Sigmoid colon (tissue), 7 donors: ENCODE results near the gene BMERB1. TPM values are rescaled to one million over a fixed set of nuclear protein-coding genes. Genes with fewer than 3 reads are reported as not detected.

Source experiments
- DNase-seq: peaks from one replicate; pipeline ENCODE4 v3.0.0-alpha.2; 2019
- H3K27ac ChIP-seq, 4 donors: fragments of 200-600 bp; sonication (generic); one replicate each; pipeline ENCODE4 v1.5.1; 2016 to 2019; ENCODE audit warnings: mild to moderate bottlenecking in 1 of 4
- H3K27me3 ChIP-seq, 3 donors: fragments of 200-600 bp; sonication (generic); one replicate each; pipeline ENCODE4 v1.5.1; 2019; ENCODE audit warnings: mild to moderate bottlenecking in 1 of 3
- H3K36me3 ChIP-seq, 4 donors: fragments of 200-600 bp; sonication (generic); one replicate each; pipeline ENCODE4 v1.5.1; 2016 to 2019
- H3K4me1 ChIP-seq, 4 donors: fragments of 200-600 bp; sonication (generic); one replicate each; pipeline ENCODE4 v1.5.1; 2017 to 2019
- H3K4me3 ChIP-seq, 4 donors: fragments of 200-600 bp; sonication (generic); one replicate each; pipeline ENCODE4 v1.5.1; 2017 to 2019; ENCODE audit warnings: mild to moderate bottlenecking in 2 of 4, moderate library complexity in 1 of 4
- H3K9me3 ChIP-seq, 4 donors: fragments of 200-600 bp in 3 of 4; sonication (generic) in 3 of 4; one replicate each; pipeline versions ENCODE4 v1.5.1 to v1.6.1; 2013 to 2019
- EP300 ChIP-seq, 4 donors: sonication (generic); formaldehyde crosslinking; IDR thresholded peaks; one replicate each; pipeline ENCODE4 v1.6.1; 2017; ENCODE audit warnings: antibody characterized with exemption in 4 of 4
- POLR2A ChIP-seq, 2 donors: fragments of 450-650 bp; IDR thresholded peaks; one replicate each; pipeline ENCODE4 v1.6.1; 2016; ENCODE audit warnings: antibody characterized with exemption in 2 of 2, mild to moderate bottlenecking in 2 of 2, moderate library complexity in 2 of 2
- POLR2AphosphoS5 ChIP-seq, 4 donors: sonication (generic); formaldehyde crosslinking; IDR thresholded peaks; one replicate each; pipeline ENCODE4 v1.6.1; 2017; ENCODE audit warnings: antibody characterized with exemption in 4 of 4
- WGBS, 2 donors: extraction: QIAGEN DNeasy Blood & Tissue Kit; methylation state at CpG; one replicate each; pipeline ENCODE4 v1.1.7; 2013; 5-methylcytosine and 5-hydroxymethylcytosine counted together
- intact Hi-C: fragments of 100-400 bp; cut with DNase I; formaldehyde crosslinking; loops from one replicate; pipeline ENCODE4 v1.15.1; 2023
- polyA plus RNA-seq, 3 donors: library from polyadenylated mRNA; stranded (reverse); fragments of 200-250 nt; gene quantifications; one replicate each; pipeline ENCODE4 v1.2.3, GENCODE V29; 2013
- total RNA-seq, 4 donors: library from RNA; depleted of rRNA; stranded (reverse); fragments of >200 nt; gene quantifications; one replicate each; pipeline ENCODE4 v1.1.0, GENCODE V29; 2016
- TF ChIP-seq, protein P1 (sequence below), 4 experiments: fragments of 450-650 bp in 3 of 4; fragments of 200-600 bp in 1 of 4; IDR thresholded peaks; one replicate each; pipeline ENCODE4 v1.5.1; 2016 to 2019; ENCODE audit warnings: antibody characterized with exemption in 4 of 4, mild to moderate bottlenecking in 3 of 4, moderate library complexity in 2 of 4
- donor health status: healthy with polysubstance abuse.
- donor health status: Bipolar disorder and iron deficiency.
- donor health status: healthy.

The BMERB1 gene
- total and polyA plus RNA-seq, 7 donors: 3.7 to 112 (median 63.4) TPM

DNA sequence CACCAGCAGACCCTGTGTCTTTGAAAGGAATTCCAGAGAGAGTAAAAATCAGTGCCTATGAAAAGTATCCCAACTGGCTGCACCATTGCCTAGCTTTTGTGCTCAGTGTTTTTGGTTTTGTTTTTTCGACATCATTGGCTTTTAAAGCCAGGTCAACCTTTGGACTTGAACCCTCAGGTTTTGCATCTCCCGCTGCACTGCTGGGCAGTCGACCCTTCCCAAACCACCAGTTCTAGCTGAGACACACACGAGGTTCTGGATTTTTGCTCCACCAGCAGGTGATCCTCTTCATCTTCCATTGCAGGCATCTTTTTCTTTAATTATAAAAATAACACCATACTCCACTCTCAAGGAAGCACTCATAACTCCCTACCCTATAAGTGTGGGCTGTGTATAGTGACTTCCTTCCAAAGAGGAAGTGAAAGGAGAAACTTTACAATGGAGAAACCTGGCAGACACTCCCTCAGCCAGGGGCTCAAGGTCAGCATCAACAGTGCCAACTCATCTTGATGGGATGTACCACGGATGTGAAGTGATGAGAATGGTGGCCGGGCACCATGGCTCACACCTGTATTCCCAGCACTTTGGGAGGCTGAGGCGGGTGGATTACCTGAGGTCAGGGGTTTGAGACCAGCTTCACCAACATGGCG is 57.8 kb downstream of the BMERB1 start:
- Histone ChIP-seq H3K4me1 (peaks cover 0 to 31% (median 24%) of the 10 kb centered on the region in 4 donors), H3K27ac (peak overlapping the region in 2 of 4 donors; percentile 5 to 66), H3K9me3 (no peaks in the 10 kb centered on the region), H3K36me3 (no peaks in the 10 kb centered on the region), H3K27me3 (no peaks in the 10 kb centered on the region), H3K4me3 (no peak overlapping the region)
- DNase-seq: no peak
- intact Hi-C loops: no loop called here
- TF ChIP-seq POLR2A (IDR thresholded peaks at IDR 0.05) (no peak), EP300 (IDR thresholded peaks at IDR 0.05) (no peak), POLR2AphosphoS5 (IDR thresholded peaks at IDR 0.05) (no peak)
- TF ChIP-seq, protein P1, sequence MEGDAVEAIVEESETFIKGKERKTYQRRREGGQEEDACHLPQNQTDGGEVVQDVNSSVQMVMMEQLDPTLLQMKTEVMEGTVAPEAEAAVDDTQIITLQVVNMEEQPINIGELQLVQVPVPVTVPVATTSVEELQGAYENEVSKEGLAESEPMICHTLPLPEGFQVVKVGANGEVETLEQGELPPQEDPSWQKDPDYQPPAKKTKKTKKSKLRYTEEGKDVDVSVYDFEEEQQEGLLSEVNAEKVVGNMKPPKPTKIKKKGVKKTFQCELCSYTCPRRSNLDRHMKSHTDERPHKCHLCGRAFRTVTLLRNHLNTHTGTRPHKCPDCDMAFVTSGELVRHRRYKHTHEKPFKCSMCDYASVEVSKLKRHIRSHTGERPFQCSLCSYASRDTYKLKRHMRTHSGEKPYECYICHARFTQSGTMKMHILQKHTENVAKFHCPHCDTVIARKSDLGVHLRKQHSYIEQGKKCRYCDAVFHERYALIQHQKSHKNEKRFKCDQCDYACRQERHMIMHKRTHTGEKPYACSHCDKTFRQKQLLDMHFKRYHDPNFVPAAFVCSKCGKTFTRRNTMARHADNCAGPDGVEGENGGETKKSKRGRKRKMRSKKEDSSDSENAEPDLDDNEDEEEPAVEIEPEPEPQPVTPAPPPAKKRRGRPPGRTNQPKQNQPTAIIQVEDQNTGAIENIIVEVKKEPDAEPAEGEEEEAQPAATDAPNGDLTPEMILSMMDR (IDR thresholded peaks at IDR 0.05): no peak
- 68 to 75% methylated on average over 8 of the region's 8 CpGs for WGBS, 2 donors

DNA sequence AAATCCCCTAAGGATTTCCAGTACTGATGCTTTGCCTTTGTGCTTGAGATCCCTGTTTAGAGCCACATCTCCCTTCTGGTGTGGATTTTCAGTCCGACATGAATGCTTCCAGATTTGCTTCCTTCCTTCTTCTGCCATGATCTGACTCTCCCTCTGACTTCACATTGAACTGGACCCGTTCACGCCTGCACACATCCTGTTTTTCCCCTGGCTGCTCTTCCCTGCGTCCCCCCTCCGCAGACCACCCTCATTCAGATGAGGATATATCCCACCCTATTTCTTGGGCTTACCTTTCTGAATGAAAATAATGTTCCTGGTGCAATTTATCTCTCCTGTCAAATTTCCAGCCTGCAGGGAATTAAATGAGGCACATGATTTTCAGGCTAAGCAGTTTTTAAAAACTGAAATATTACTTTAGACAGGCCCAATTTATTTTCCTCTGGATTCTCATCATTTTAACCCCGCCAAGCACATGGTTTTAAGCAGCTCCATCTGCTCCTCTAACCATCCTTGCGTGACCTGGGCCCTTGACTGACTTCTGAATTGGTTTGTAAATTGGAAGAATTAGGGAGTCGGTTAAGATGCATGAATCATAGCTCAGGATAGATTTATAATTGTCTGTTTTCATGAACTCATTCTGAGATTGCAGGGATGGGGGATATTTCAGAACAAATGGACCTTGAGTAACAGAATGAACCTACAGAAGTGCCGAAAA is 59.2 kb downstream of the BMERB1 start:
- WGBS, 2 donors: 65 to 75% methylated on average over 9 of the region's 9 CpGs
- no peak for TF ChIP-seq EP300 (IDR thresholded peaks at IDR 0.05)
- intact Hi-C loops: no loop called here
- Histone ChIP-seq H3K36me3 (no peaks in the 10 kb centered on the region), H3K27ac (peak overlapping the region; percentile 5 to 66 (median 53)), H3K27me3 (no peaks in the 10 kb centered on the region), H3K4me1 (peaks cover 0 to 31% (median 20%) of the 10 kb centered on the region in 4 donors), H3K4me3 (no peak overlapping the region), H3K9me3 (no peaks in the 10 kb centered on the region)
- no peak for DNase-seq

DNA sequence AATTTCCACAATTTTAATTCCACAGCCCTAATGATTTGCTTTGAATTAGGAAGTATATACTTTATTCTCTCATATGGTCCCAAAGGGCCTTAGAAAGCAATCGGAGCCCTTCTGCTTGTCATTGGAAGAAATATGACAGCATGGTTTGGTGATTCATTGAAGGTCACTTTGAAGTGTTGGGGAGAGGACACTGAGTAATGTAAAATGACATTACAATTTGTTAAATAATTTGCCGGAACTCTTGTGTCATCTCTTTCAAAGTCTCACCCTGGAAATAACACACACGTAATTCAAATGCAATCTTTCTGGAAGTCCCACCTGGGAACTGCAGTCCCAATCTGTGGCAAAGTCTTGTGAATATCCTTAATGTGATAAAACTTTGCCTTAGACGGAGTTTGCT is 59.8 kb downstream of the BMERB1 start:
- H3K36me3 ChIP-seq: no peaks in the 10 kb centered on the region
- peak overlapping the region in 3 of 4 donors; percentile 44 to 66 (median 62) for H3K27ac ChIP-seq
- intact Hi-C loops: no loop called here
- H3K27me3 ChIP-seq: no peaks in the 10 kb centered on the region
- DNase-seq: no peak
- H3K4me3 ChIP-seq: no peak overlapping the region
- 80% methylated on average over 4 of the region's 4 CpGs for WGBS, 2 donors
- H3K4me1 ChIP-seq: peaks cover 0 to 26% (median 14%) of the 10 kb centered on the region in 4 donors
- TF ChIP-seq POLR2AphosphoS5 (IDR thresholded peaks at IDR 0.05) (peak; percentile 22 to 59 (median 41)), POLR2A (IDR thresholded peaks at IDR 0.05) (no peak)
- TF ChIP-seq, protein P1 (IDR thresholded peaks at IDR 0.05): no peak
- no peaks in the 10 kb centered on the region for H3K9me3 ChIP-seq

DNA sequence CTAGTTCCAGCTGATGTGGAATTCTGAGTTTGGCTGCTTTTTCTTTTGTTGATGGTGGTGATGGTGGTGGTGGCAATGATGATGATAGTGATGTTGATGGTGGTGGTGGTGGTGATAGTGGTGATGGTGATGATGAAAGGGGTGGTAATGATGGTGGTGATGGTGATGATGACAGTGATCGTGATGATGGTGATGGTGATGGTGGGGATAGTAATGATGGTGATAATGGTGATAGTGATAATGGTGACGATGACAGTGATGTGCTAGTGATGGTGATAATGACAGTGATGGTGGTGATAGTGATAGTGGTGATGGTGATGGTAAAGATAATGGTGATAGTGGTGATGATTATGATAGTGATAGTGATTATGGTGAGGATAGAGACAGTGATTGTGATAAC is 61.5 kb downstream of the BMERB1 start:
- Histone ChIP-seq H3K27ac (no peak overlapping the region), H3K4me3 (no peak overlapping the region), H3K4me1 (peaks cover 0 to 11% (median 0%) of the 10 kb centered on the region in 4 donors), H3K27me3 (no peaks in the 10 kb centered on the region), H3K36me3 (no peaks in the 10 kb centered on the region), H3K9me3 (no peaks in the 10 kb centered on the region)
- 94 to 97% methylated on average over 2 of the region's 2 CpGs for WGBS, 2 donors
- TF ChIP-seq POLR2AphosphoS5 (IDR thresholded peaks at IDR 0.05): no peak
- no peak for TF ChIP-seq POLR2A (IDR thresholded peaks at IDR 0.05)
- TF ChIP-seq EP300 (IDR thresholded peaks at IDR 0.05): no peak
- TF ChIP-seq, protein P1 (IDR thresholded peaks at IDR 0.05): no peak
- intact Hi-C loops: no loop called here
- DNase-seq: no peak

DNA sequence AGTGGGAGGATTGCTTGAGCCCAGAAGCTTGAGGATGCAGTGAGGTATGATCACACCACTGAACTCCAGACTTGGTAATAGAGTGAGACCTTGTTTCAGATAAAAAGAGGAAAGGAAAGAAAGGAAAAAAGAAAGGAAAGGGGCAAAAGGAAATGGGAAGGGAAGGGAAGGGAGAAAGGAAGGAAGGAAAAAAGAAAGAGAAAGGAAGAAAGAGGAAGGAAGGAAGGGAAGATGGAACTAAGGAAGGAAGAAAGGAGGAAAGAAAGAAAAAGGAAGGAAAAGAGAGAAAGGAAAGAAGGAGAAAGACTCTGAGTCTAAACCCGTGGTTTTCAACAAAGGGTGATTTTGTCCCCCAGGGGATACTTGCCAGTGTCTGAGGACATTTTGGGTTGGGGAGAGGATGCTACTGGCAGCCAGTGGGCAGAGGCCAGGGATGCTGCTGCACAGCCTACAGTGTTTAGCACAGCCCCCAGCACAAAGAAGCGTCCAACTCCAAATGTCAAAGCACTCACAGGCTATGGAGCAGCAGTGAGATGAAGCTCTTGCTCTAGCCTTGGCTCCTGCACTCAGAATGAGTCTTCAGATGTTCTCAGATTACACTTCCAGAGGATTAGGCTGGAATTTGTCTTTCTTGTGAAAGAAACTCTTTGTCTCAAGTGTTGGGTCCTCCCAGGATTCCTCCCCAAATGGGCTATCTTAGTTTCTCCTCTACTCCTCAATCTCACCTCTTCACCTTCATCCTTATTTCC is 64.2 kb downstream of the BMERB1 start:
- H3K27ac ChIP-seq: peak overlapping the region in 2 of 4 donors; percentile 17 to 28
- H3K4me3 ChIP-seq: no peak overlapping the region
- intact Hi-C loops: no loop called here
- no peak for DNase-seq
- 71 to 78% methylated on average over 2 of the region's 2 CpGs for WGBS, 2 donors
- no peaks in the 10 kb centered on the region for H3K9me3 ChIP-seq
- H3K4me1 ChIP-seq: peaks cover 0 to 7% (median 1%) of the 10 kb centered on the region in 4 donors
- TF ChIP-seq POLR2A (IDR thresholded peaks at IDR 0.05) (no peak), POLR2AphosphoS5 (IDR thresholded peaks at IDR 0.05) (no peak), EP300 (IDR thresholded peaks at IDR 0.05) (no peak)
- TF ChIP-seq, protein P1 (IDR thresholded peaks at IDR 0.05): no peak
- H3K27me3 ChIP-seq: no peaks in the 10 kb centered on the region
- H3K36me3 ChIP-seq: no peaks in the 10 kb centered on the region
